SK-N-SH (cell line): ENCODE measurements around the gene PPP1R17. TPM values are rescaled to one million over a fixed set of nuclear protein-coding genes. Genes with fewer than 3 reads are reported as not detected.

Experiments used
- CTCF ChIA-PET: fragments of 300-600, 350-600 bp; formaldehyde crosslinking; extraction: SDS; loops from one replicate; lab custom pipeline; 2021; lab: Yijun Ruan, JAX
- POLR2A ChIA-PET: fragments of 350-600 bp; sonication (Branson Sonifier 250); formaldehyde crosslinking; extraction: SDS; loops from one replicate; lab custom pipeline; 2020; ENCODE audit warnings: antibody characterized with exemption, inconsistent platforms; lab: Yijun Ruan, JAX
- DNase-seq: peaks from one replicate; pipeline ENCODE4 v3.0.0; 2012
- H2AFZ ChIP-seq: fragments of 200-600 bp; sonication (generic); 2 replicates; pipeline ENCODE4 v1.8.1; 2016; ENCODE audit warnings: antibody characterized with exemption, mild to moderate bottlenecking, low read depth
- H3F3A ChIP-seq: fragments of 200-600 bp; sonication (generic); replicated peaks from 2 replicates; pipeline ENCODE3; 2016; ENCODE audit warnings: antibody characterized with exemption, mild to moderate bottlenecking; ENCODE audit not compliant: insufficient read depth
- H3K27ac ChIP-seq, 2 experiments: fragments of 200-500 bp in 1 of 2; fragments of 200-600 bp in 1 of 2; sonication (Bioruptor generic) in 1 of 2; sonication (generic), shearing (Covaris generic) in 1 of 2; 2 replicates each; pipeline versions ENCODE4 v1.5.1 to v1.6.1; 2014 to 2016; ENCODE audit warnings: low read depth in 2 of 2, inconsistent platforms in 1 of 2, low read length in 1 of 2, mild to moderate bottlenecking in 1 of 2, mixed read lengths in 1 of 2
- H3K27me3 ChIP-seq: fragments of 200-600 bp; sonication (generic), shearing (Covaris generic); 2 replicates; pipeline ENCODE4 v1.6.1; 2016; ENCODE audit warnings: mixed run types; ENCODE audit not compliant: insufficient read depth
- H3K36me3 ChIP-seq, 2 experiments: fragments of 200-500 bp in 1 of 2; fragments of 200-600 bp in 1 of 2; sonication (Bioruptor generic) in 1 of 2; sonication (generic) in 1 of 2; replicated peaks in 1 of 2; 2 replicates each; pipeline versions ENCODE3 to v1.5.1; 2014 to 2016; ENCODE audit warnings: low read length in 1 of 2, mild to moderate bottlenecking in 1 of 2; ENCODE audit not compliant: insufficient read depth in 2 of 2, control insufficient read depth in 1 of 2
- H3K4me1 ChIP-seq, 2 experiments: fragments of 200-500 bp in 1 of 2; fragments of 200-600 bp in 1 of 2; sonication (Bioruptor generic) in 1 of 2; sonication (generic), shearing (Covaris generic) in 1 of 2; 2 replicates each; pipeline versions ENCODE4 v1.5.1 to v1.6.1; 2014 to 2016; ENCODE audit warnings: low read depth in 1 of 2, low read length in 1 of 2, mixed run types in 1 of 2; ENCODE audit not compliant: insufficient read depth in 2 of 2, control insufficient read depth in 1 of 2
- H3K4me2 ChIP-seq: fragments of 200-600 bp; sonication (generic), shearing (Covaris generic); 2 replicates; pipeline ENCODE4 v1.6.1; 2017; ENCODE audit warnings: mixed run types
- H3K4me3 ChIP-seq, 2 experiments: fragments of 200-500 bp in 1 of 2; fragments of 200-600 bp in 1 of 2; sonication (Bioruptor generic) in 1 of 2; sonication (generic), shearing (Covaris generic) in 1 of 2; 2 replicates each; pipeline versions ENCODE4 v1.5.1 to v1.8.1; 2014 to 2016; ENCODE audit warnings: low read depth in 2 of 2, inconsistent platforms in 1 of 2, low read length in 1 of 2, mild to moderate bottlenecking in 1 of 2, mixed read lengths in 1 of 2, moderate library complexity in 1 of 2
- H3K79me2 ChIP-seq: fragments of 200-600 bp; sonication (generic); 2 replicates; pipeline ENCODE4 v1.8.1; 2017; ENCODE audit warnings: mild to moderate bottlenecking; ENCODE audit not compliant: insufficient read depth
- H3K9ac ChIP-seq: fragments of 200-600 bp; sonication (generic); 2 replicates; pipeline ENCODE4 v1.6.1; 2017; ENCODE audit warnings: mixed run types
- H3K9me2 ChIP-seq: fragments of 200-600 bp; sonication (generic); 2 replicates; pipeline ENCODE4 v1.6.1; 2017; ENCODE audit warnings: mixed run types
- H3K9me3 ChIP-seq: fragments of 200-600 bp; sonication (generic); 2 replicates; pipeline ENCODE4 v1.6.1; 2017; ENCODE audit warnings: mixed run types, mild to moderate bottlenecking, moderate library complexity
- H4K20me1 ChIP-seq: fragments of 200-600 bp; sonication (generic); 2 replicates; pipeline ENCODE4 v1.6.1; 2017; ENCODE audit warnings: mild to moderate bottlenecking, mixed run types; ENCODE audit not compliant: insufficient read depth
- CHD2 ChIP-seq: fragments of 150-350 bp; IDR thresholded peaks from 2 replicates; pipeline ENCODE4 v1.6.1; 2018; ENCODE audit warnings: low read length; ENCODE audit not compliant: partially characterized antibody
- ELF1 ChIP-seq: IDR thresholded peaks from 2 replicates; pipeline ENCODE4 v1.4.0; 2012
- EP300 ChIP-seq, 2 experiments: IDR thresholded peaks; 2 replicates each; pipeline versions ENCODE4 v1.4.0 to v1.6.1; 2012; ENCODE audit warnings: borderline replicate concordance in 1 of 2, low read depth in 1 of 2, low read length in 1 of 2
- FOXJ3 ChIP-seq: sonication (generic); formaldehyde crosslinking; IDR thresholded peaks from 2 replicates; pipeline ENCODE4 v1.5.1; 2020; ENCODE audit warnings: mild to moderate bottlenecking, missing genetic modification reagents
- FOXM1 ChIP-seq: IDR thresholded peaks from 2 replicates; pipeline ENCODE4 v1.4.0; 2012; ENCODE audit warnings: low read depth, mild to moderate bottlenecking
- GATA2 ChIP-seq: sonication (generic); formaldehyde crosslinking; IDR thresholded peaks from 2 replicates; pipeline ENCODE4 v1.5.0; 2020; ENCODE audit warnings: mild to moderate bottlenecking, missing genetic modification reagents
- MXI1 ChIP-seq: IDR thresholded peaks from 2 replicates; pipeline ENCODE4 v1.6.1; 2012; ENCODE audit warnings: mild to moderate bottlenecking, low read depth, low read length, improper control_type of control experiment
- NRF1 ChIP-seq: IDR thresholded peaks from 2 replicates; pipeline ENCODE4 v1.6.1; 2012; ENCODE audit warnings: low read depth, mild to moderate bottlenecking, low read length
- RAD21 ChIP-seq: IDR thresholded peaks from 2 replicates; pipeline ENCODE4 v1.6.1; 2012; ENCODE audit warnings: mild to moderate bottlenecking, low read length
- RCOR1 ChIP-seq: fragments of 150-350 bp; IDR thresholded peaks from 2 replicates; pipeline ENCODE4 v1.6.1; 2017; ENCODE audit warnings: antibody characterized with exemption, low read length
- SMC3 ChIP-seq: IDR thresholded peaks from 2 replicates; pipeline ENCODE4 v1.6.1; 2012; ENCODE audit warnings: low read depth, low read length, improper control_type of control experiment
- TCF12 ChIP-seq: IDR thresholded peaks from 2 replicates; pipeline ENCODE4 v1.4.0; 2012
- TEAD4 ChIP-seq: IDR thresholded peaks from 2 replicates; pipeline ENCODE4 v1.4.0; 2012; ENCODE audit warnings: mild to moderate bottlenecking, borderline replicate concordance; ENCODE audit not compliant: insufficient read depth
- WGBS: methylation state at CpG from one replicate; pipeline ENCODE4 v1.1.6; 2017; ENCODE audit warnings: low lambda C conversion rate; 5-methylcytosine and 5-hydroxymethylcytosine counted together
- polyA plus RNA-seq, 3 experiments: library from polyadenylated mRNA; depleted of rRNA; stranded (reverse); fragments of >200 nt; gene quantifications; 2 replicates each; pipeline ENCODE4 v1.2.3, GENCODE V29; 2012
- TF ChIP-seq, protein P1 (sequence below): IDR thresholded peaks from 2 replicates; pipeline ENCODE4 v1.4.0; 2012; ENCODE audit warnings: low read depth
- TF ChIP-seq, protein P2 (sequence below): IDR thresholded peaks from 2 replicates; pipeline ENCODE4; 2012
- TF ChIP-seq, protein P3 (sequence below): fragments of 200-600 bp; sonication (generic); IDR thresholded peaks from 2 replicates; pipeline ENCODE4 v1.6.1; 2017; ENCODE audit warnings: antibody characterized with exemption, mild to moderate bottlenecking, moderate library complexity
- TF ChIP-seq, protein P4 (sequence below): fragments of 150-350 bp; IDR thresholded peaks from 2 replicates; pipeline ENCODE4 v1.6.1; 2016; ENCODE audit warnings: mild to moderate bottlenecking, low read depth, low read length
- TF ChIP-seq, protein P5 (sequence below): IDR thresholded peaks from 2 replicates; pipeline ENCODE4 v1.4.0; 2012; ENCODE audit warnings: low read depth, borderline replicate concordance

PPP1R17 gene
- polyA plus RNA-seq, 1 of the 3 experiments (the other 2 are of a cell fraction) = not detected

DNA sequence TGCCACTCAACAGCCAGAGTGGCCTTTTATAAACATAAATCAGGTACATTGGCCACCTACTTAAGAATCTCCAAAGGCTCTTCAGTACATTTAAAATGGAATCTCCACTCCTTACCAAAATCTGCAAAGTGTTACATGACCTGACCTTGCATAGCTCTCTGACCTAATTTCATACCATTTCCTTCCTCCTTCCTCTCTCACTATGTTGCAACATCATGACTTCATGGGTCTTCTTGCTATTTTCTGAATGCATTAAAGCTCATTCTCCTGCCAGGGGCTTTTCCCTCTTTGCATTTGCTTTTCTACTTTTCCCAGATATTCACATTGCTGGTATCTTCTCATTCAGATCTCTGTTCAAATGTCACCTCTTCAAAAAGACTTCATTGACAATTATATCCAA lies 22.1 kb upstream of the PPP1R17 start:
- Histone ChIP-seq H3K4me3 (no peak overlapping the region), H3K9me3 (no peaks in the 10 kb centered on the region), H3K9ac (no peak overlapping the region), H3K79me2 (no peaks in the 10 kb centered on the region), H3K27me3 (peaks cover 8% of the 10 kb centered on the region), H3F3A (no peaks in the 10 kb centered on the region), H3K4me1 (no peaks in the 10 kb centered on the region), H3K4me2 (no peak overlapping the region)
- CTCF ChIA-PET = no interaction called here
- no peak for TF ChIP-seq SMC3
- no peak for TF ChIP-seq TEAD4
- TF ChIP-seq CHD2 = no peak
- TF ChIP-seq, protein P1, sequence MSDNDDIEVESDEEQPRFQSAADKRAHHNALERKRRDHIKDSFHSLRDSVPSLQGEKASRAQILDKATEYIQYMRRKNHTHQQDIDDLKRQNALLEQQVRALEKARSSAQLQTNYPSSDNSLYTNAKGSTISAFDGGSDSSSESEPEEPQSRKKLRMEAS = no peak
- no peak for TF ChIP-seq MXI1
- TF ChIP-seq RCOR1 = no peak
- TF ChIP-seq, protein P2, sequence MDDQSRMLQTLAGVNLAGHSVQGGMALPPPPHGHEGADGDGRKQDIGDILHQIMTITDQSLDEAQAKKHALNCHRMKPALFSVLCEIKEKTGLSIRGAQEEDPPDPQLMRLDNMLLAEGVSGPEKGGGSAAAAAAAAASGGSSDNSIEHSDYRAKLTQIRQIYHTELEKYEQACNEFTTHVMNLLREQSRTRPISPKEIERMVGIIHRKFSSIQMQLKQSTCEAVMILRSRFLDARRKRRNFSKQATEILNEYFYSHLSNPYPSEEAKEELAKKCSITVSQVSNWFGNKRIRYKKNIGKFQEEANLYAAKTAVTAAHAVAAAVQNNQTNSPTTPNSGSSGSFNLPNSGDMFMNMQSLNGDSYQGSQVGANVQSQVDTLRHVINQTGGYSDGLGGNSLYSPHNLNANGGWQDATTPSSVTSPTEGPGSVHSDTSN = no peak
- no peak for TF ChIP-seq GATA2 (CRISPR knock-in tag)
- no peak for TF ChIP-seq TCF12
- TF ChIP-seq ELF1 = no peak
- TF ChIP-seq, protein P3, sequence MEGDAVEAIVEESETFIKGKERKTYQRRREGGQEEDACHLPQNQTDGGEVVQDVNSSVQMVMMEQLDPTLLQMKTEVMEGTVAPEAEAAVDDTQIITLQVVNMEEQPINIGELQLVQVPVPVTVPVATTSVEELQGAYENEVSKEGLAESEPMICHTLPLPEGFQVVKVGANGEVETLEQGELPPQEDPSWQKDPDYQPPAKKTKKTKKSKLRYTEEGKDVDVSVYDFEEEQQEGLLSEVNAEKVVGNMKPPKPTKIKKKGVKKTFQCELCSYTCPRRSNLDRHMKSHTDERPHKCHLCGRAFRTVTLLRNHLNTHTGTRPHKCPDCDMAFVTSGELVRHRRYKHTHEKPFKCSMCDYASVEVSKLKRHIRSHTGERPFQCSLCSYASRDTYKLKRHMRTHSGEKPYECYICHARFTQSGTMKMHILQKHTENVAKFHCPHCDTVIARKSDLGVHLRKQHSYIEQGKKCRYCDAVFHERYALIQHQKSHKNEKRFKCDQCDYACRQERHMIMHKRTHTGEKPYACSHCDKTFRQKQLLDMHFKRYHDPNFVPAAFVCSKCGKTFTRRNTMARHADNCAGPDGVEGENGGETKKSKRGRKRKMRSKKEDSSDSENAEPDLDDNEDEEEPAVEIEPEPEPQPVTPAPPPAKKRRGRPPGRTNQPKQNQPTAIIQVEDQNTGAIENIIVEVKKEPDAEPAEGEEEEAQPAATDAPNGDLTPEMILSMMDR = no peak
- TF ChIP-seq, protein P4, sequence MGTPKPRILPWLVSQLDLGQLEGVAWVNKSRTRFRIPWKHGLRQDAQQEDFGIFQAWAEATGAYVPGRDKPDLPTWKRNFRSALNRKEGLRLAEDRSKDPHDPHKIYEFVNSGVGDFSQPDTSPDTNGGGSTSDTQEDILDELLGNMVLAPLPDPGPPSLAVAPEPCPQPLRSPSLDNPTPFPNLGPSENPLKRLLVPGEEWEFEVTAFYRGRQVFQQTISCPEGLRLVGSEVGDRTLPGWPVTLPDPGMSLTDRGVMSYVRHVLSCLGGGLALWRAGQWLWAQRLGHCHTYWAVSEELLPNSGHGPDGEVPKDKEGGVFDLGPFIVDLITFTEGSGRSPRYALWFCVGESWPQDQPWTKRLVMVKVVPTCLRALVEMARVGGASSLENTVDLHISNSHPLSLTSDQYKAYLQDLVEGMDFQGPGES = no peak
- no peak for TF ChIP-seq FOXM1
- TF ChIP-seq, all 33 proteins: peak for 0
- H3K36me3 ChIP-seq = no peaks in the 10 kb centered on the region
- H2AFZ ChIP-seq = no peak overlapping the region
- no peak for DNase-seq
- H3K27ac ChIP-seq = no peak overlapping the region
- H4K20me1 ChIP-seq = no peaks in the 10 kb centered on the region
- H3K9me2 ChIP-seq = no peaks in the 10 kb centered on the region
- POLR2A ChIA-PET = no interaction called here

DNA sequence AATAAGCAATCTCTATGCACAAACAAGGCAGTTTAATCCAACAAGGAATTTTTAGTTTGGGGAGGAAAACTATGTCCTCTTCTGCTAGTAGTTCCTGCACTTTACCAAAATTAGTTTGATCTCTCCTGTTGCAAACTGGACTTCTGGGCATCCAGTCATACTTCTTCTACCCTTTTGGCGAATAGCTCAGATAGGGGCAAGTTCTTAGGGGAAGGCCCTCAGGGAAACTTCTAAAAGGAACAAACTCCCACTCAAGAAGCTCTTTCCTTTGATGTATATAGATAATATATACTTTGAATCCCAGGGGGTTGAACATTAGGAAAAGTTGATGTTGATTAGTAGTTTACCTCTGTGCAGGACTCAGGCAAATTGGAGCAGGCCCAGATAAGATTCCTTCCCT lies 21.5 kb upstream of the PPP1R17 start:
- CTCF ChIA-PET = interaction anchor here (1.1 kb wide), 1 partner anchor 500 kb away, joined by 3 read pairs; no protein-coding TSS in a partner anchor
- H3K27me3 ChIP-seq = peaks cover 8% of the 10 kb centered on the region
- H3K9ac ChIP-seq = no peak overlapping the region
- H3K4me3 ChIP-seq = no peak overlapping the region
- H3K36me3 ChIP-seq = no peaks in the 10 kb centered on the region
- no peak overlapping the region for H3K27ac ChIP-seq
- H4K20me1 ChIP-seq = no peaks in the 10 kb centered on the region
- no peaks in the 10 kb centered on the region for H3K9me2 ChIP-seq
- POLR2A ChIA-PET = no interaction called here
- H2AFZ ChIP-seq = no peak overlapping the region
- H3K9me3 ChIP-seq = no peaks in the 10 kb centered on the region
- H3F3A ChIP-seq = no peaks in the 10 kb centered on the region
- no peaks in the 10 kb centered on the region for H3K4me1 ChIP-seq
- DNase-seq = no peak
- H3K79me2 ChIP-seq = no peaks in the 10 kb centered on the region
- WGBS = 0% methylated on average over 1 of the region's 1 CpG
- H3K4me2 ChIP-seq = no peak overlapping the region
- TF ChIP-seq MXI1 (no peak), EP300 (IDR thresholded peaks at IDR 0.05; ENCODE audit: borderline replicate concordance in 1 of 2, low read depth in 1 of 2, low read length in 1 of 2) (no peak), RAD21 (no peak), NRF1 (no peak), CHD2 (no peak), FOXJ3 (no peak), RCOR1 (no peak)
- TF ChIP-seq, protein P2 = no peak
- TF ChIP-seq, protein P3 = no peak
- TF ChIP-seq, protein P5, sequence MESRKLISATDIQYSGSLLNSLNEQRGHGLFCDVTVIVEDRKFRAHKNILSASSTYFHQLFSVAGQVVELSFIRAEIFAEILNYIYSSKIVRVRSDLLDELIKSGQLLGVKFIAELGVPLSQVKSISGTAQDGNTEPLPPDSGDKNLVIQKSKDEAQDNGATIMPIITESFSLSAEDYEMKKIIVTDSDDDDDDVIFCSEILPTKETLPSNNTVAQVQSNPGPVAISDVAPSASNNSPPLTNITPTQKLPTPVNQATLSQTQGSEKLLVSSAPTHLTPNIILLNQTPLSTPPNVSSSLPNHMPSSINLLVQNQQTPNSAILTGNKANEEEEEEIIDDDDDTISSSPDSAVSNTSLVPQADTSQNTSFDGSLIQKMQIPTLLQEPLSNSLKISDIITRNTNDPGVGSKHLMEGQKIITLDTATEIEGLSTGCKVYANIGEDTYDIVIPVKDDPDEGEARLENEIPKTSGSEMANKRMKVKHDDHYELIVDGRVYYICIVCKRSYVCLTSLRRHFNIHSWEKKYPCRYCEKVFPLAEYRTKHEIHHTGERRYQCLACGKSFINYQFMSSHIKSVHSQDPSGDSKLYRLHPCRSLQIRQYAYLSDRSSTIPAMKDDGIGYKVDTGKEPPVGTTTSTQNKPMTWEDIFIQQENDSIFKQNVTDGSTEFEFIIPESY = no peak
